ENCODE data around the gene EFHC2.
"Not testable (repeated sequence)": the region's sequence is repeated elsewhere in the genome, so short reads cannot be mapped to it uniquely, and the experiment has no call there.

The EFHC2 gene

DNA sequence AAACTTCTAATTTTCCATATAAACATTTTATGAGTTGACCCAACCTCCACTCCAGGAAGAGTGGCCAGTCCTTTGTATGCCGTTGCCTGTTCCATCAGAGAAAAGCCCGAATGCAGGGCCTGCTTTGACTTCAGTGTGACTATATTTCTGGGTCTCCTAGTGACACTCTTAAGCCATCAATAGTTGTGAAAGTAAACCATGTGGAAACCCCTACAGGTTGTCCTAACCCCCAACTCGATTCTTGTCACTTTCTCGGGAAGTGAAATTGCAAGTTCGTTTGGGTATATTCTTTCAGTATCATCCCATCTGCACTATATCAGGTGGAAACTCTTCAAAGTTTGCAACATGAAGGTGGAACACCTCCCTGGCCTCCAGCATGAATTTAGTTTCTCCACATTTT lies 52.8 kb downstream of the EFHC2 start:
- DNase-seq: no peak

DNA sequence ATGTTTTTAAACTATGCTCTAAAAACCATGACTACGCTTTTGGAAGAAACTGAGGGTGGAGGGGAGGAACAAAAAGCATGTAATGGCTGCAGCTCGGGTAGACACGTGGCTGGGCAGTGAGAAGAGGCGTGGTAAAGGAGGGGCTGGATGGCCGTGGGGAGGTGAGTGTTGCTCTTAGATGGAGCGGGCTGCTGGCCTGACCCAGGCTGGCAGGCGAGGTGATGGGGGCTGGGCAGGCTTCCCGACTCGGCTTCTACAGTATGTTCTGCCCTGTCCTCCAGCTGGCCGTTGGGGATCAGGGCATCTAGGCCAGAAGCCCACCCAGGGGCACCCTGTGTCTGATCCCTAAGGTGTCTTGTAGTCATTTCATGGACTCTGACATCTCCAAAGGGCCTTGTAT lies 60.7 kb downstream of the EFHC2 start:
- no peak for DNase-seq

DNA sequence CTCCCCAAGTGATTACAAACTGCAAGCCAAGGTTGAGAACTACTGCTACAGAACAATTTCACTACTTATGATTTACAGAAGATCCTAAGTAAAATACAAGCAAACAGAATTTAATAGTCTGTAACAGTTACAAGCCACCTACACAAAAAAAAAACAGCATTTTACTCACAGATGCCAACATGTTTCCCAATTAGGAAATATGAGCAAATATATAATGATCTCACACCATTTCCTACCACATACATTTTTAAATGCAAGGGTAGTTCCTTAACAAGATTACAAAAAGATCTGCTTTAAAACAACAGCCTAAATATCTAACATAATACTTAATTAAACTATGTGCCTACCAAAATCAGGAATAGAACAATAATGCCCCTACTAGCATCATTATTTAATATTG lies 63.4 kb downstream of the EFHC2 start:
- no peak for DNase-seq

DNA sequence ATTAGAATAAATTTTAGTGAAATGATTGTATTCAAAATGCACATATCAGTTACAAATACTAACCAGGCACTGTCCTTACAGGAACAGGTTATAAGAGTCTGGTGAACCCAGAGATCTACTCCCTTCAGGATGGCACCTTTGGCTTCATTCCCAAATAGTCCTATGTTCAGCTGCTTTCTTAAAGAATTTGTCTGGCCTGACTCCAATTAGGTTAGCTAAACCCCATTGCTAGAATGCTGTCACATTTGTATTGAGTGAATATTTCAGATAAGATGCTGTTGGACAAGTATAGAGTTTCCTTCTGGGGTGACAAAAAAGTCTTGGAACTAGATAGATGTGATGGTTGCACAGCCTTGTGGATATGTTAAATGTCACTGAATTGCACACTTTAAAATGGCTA lies 69.4 kb downstream of the EFHC2 start:
- DNase-seq: no peak

DNA sequence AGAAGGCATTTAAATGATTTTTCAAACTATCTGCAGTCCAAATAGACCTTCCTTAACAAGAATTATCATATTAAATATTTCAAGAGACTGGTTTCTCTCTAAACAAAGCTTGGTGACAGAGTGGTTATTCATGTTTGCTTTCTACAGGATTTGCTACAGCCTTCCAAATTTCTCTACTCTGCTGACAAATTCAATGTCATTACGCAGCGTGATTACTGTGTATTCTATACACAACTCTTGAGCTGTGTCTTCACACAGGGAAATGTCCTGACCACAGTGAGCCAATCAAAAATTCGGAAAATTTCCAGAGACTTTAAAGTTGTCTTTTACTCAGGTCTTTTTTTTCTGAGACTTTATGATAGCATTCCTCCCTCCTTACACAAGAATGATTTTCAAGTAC lies 75.6 kb downstream of the EFHC2 start:
- DNase-seq: no peak

DNA sequence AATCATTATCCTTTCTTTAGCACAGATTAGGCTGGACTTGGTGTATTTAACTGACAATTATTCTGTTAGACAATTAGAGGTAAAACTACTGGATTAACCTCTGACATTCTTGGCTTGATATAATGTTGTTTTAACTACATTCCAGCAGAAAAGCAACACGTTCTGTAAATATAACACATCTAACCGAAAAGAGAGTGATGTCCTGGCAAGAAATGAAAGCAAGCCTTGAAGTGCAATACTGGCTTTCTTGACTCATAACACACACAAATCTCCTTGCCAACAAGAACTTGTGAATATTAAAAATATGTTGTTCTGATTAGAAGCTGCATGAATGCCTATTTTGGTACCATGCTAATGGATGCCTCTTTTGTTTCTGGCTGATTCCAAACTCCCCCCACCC lies 76.4 kb downstream of the EFHC2 start:
- DNase-seq: no peak

DNA sequence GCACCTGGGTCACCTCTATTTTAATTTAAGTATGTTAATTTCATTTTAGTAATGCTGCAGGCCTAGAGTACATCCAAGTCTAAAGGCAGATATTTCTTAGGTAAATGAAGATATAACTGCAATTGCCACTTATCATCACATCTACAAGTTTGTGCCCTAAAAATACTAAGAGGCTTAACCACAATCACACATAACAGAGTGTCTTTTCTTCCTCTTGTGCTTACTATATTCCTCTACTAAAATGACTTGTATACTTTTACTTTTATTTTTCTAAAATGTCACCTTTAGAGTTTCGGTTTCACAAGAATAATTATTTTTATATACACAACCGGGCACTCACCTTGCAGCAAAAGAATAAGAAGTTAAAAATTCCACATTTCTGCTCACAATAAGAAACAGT lies 77.9 kb downstream of the EFHC2 start:
- no peak for DNase-seq

DNA sequence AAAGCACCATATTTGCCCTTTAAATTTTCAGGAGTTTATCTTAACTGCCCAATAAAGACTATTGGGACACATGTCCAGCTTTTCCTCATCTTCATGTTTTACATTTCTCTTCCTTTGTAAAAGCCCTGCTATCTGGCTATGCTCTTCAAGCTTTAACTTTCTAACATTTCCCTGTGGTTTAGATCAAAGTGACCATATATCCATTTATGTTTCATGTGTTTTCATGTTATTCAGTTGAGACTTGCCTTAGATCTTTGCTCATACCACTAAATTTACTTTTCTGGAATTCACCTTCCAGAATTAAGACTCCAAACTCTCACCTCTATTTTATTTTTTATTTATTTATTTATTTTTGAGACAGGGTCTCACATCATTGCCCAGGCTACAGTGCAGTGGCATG lies 78.5 kb downstream of the EFHC2 start:
- DNase-seq: no peak

DNA sequence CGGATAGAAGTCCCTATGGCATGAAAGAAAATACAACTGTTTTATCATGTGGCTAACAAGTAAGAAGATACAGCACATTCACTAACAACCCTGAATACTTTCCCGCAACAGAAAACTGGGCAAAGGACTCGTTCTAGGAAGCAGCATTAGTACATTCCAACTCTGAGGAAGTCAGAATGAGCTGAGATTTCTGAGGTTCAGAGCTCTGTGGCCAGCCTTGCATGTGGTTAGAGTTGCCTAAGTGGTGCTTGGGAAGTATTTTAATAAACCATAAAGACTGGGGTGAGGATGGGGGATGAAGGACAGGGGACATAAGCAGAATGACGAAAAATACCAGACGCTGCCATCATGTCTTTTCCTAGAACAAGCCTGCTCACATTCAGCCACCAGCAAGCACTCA lies 82.2 kb downstream of the EFHC2 start:
- DNase-seq: no peak

DNA sequence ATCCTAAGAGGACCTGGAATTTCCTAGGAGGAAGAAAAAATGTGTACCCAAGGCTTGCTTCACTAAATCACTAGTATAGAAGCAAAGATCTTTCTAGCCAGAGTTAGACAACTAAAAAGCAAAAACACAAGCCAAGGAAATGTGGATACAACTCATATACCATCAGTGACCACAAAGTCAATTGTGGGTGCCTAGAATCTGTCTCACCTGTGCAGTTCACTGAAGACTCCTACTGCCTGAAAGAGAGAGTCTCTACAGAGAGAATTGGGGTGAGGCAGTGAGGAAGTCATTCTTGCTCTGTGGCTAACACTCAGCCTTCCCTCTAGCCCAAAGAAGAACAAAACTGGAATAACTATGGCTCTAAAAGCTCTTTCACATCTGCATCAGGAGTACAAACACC lies 82.9 kb downstream of the EFHC2 start:
- DNase-seq: no peak

DNA sequence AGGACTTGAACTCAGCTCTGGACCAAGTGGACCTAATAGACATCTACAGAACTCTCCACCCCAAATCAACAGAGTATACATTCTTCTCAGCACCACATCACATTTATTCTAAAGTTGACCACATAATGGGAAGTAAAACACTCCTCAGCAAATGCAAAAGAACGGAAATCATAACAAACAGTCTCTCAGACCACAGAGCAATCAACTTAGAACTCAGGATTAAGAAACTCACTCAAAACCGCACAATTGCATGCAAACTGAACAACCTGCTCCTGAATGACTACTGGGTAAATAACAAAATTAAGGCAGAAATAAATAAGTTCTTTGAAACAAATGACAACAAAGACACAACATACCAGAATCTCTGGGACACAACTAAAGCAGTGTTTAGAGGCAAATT lies 87.7 kb downstream of the EFHC2 start:
- not testable (repeated sequence) for DNase-seq

DNA sequence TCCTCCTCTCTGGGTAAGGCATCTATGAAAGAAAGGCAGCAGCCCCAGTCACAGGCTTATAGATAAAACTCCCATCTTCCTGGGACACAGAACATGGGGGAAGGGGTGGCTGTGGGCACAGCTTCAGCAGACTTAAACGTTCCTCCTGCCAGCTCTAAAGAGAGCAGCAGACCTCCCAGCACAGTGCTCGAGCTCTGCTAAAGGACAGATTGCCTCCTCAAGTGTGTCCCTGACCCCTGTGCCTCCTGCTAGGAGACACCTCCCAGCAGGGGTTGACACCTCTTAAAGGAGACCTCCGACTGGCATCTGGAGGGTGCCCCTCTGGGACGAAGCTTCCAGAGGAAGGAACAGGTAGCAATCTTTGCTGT lies 89.9 kb downstream of the EFHC2 start:
- no peak for DNase-seq

DNA sequence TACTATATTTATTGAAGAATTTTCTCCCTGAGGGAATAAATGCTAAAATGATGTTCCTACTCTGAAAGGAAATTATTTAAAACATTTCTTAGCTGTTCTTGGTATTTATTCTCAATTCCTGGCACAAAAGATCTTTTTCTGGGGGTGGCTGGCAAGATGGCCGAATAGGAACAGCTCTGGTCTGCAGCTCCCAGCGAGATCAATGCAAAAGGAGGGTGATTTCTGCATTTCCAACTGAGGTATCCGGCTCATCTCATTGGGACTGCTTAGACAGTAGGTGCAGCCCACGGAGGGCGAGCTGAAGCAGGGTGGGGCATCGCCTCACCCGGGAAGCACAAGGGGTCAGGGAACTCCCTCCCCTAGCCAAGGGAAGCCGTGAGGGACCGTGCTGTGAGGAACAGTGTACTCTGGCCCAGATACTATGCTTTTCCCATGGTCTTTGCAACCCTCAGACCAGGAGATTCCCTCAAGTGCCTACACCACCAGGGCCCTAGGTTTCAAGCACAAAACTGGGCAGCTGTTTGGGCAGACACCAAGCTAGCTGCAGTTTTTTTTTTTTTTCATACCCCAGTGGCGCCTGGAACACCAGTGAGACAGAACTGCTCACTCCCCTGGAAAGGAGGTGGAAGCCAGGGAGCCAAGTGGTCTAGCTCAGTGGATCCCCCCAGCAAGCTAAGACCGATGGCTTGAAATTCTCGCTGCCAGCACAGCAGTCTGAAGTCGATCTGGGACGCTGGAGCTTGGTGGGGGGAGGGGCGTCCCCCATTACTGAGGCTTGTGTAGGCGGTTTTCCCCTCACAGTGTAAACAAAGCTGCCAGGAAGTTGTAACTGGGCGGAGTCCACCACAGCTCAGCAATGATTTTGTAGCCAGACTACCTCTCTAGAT lies 90.5 kb downstream of the EFHC2 start:
- DNase-seq: peak; percentile 83

DNA sequence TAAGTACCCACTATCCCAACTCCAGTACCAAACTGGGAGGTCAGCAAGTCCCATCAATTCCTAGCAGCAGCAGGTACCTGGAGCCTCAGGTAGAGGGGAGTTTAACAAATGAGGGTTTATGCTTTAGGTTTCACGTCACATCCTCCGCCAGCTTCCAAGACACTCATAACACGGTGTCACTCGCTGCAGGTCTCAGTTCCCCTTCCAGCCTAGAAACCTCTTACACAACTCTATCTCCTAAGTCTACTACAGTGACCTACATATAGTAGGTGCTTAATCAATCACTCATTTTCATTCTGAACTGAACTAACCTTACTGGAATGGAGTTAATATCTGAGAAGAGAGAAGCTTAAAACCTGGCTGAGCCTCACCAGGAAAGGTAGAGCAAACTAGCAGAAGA lies 96.0 kb downstream of the EFHC2 start:
- DNase-seq: no peak

DNA sequence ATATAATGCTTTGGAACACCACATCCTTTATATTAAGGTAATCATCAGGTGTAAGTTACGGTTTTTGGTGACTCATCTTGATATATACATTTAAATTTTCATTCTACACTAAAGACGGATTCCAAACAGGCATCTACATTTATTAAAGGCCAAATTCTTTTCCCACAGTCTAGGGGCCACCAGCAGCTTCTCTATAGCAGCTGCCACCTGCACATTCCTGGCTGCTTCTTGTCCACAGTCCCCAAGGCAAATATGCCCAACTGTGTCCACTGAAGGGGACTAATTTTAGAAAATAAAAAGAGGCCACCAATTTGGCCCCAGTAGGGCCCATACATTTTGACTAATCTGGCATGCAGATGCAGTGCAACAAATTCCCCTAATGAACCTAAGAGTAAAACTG lies 96.6 kb downstream of the EFHC2 start:
- no peak for DNase-seq

DNA sequence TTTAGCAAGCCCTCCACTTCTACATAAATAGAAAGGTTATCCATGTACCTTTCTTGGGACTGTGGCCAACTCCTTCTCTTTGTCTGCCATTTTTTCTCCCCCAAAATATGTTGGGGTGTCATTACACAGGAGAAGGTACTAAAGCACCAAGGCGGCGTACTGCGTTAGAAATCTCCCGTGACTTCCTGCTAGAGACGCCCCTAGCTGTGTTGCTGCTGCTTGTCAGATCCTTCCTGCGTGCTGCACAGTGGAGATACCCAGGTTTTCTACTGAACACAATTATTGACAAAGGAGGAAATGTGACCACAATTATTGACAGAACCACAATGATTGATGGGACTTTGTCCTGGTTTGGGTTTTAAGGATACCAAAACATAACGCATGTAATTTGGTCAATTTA lies 97.7 kb downstream of the EFHC2 start:
- peak; percentile 53 for DNase-seq

DNA sequence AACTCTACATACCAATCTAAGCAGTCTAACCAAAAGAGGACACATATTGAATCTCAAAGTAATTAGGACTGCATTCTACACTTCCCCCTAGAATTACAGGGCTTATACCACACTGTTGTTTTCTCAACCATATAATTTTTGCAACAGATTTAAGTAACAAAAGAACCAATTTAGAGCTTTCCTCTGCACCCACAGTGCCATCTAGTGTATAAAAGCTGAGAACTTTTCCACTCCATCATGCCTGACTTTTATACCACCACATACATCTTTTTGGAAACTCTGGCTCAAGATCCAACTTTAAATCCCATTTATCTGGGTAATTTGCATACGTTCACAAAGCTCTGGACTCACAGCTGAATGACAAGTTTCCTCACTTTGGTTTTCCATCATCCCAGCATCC lies 99.5 kb downstream of the EFHC2 start:
- DNase-seq: no peak

DNA sequence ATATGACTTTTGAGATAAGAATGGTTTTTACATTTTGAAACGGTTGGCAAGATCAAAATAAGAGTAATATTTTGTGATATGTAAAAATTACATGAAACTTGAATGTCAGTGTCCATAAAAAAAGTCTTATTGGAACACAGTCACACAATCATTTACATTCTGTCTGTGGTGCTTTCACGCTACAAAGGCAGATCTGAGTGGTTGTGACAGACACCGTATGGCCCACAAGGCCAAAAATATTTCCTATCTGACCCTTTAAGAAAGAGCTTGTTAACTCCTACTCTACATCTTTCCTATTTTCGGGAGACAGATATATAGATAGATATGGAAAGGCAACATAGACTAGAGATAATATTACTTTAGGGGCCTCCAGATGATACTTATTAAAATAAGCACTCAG lies 101.9 kb downstream of the EFHC2 start:
- no peak for DNase-seq

DNA sequence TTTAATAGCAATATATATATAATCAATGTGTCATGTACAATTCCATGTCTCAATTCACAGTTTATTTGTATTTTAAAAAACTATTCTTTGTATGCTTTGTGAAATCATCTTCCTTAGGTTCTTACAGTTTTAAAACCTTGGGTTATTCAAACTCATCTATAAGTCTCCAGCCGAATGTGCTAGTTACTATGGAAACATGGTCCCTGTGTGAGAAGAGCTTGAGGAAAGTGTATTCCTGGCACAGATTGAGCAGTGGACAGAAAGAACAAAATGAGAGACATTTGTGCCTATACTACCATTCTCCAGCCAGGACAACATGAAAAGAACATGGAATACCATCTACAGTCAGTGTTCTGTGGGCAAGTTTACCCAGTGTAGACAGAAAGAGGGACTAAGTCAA lies 103.4 kb downstream of the EFHC2 start:
- DNase-seq: no peak

DNA sequence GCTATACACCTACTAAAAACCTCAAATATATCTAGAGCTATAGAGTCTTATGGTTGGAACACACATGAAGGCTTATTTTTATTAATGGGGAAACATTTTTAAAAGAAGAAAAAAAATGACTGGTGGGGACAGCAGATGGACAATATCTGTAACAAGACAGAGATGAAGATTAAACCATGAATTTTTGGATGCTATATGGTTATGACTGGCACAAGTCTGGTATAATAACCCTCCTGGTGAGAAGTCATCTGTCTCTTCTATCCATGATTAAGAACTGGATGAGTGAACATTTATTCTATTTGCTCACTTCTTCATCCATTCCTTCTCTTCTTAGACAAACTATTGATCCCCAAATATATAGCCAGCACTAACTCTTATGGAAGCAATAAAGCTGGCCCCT lies 104.4 kb downstream of the EFHC2 start:
- DNase-seq: no peak

DNA sequence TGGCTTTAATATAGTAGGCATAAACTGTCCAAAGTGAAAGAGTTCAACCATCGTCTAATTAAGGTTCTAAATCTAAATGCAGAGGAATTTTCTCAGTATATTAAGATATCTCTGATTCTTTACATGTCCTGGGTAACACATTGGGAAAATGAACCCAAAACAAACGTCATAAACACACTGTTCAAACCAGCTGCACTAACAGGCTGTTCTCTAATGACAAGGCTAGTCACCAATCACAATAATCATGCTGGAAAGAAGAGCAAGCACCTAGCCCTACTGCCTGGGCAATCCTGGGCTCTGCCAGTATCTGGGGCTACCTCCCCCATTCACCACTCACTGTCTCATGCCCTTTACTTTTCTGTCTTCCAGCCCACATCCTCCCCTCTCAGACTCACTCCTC lies 107.9 kb downstream of the EFHC2 start:
- no peak for DNase-seq

DNA sequence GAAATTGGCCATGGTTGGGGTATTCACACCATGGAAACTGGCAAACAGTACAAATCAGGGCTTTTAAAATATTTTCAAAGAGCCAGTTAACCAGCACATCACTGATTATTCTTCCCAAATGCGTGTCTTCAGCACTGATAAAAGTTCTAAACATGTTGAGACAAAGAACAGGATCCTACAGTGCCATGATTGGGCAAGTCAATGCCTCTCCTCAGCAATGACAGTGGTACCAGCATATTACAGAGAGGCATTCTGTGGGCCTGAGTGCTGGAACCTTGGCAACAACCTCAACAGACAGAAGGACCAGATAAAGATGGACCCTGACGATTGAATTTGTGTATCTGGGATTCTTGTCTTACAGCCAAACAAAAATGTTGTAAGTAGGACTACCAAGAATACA lies 108.9 kb downstream of the EFHC2 start:
- no peak for DNase-seq

DNA sequence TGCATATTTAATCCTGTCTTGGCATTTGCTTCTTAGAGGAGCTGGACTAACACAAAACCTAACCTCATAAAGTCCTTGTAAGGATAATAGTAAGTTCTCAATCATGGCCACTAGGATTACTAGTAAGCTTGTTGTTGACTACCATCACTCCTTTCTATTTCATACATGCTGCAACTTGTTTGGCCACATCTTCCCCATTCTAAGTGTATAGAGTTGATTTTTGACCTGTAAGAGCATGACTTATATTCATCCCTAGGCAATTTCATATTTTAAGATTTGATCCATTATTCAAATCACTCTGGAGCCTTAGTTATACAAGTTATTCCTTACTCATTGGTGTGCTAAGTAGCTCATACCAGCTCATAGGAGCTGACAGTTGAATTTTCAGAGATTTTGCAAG lies 109.4 kb downstream of the EFHC2 start:
- no peak for DNase-seq

DNA sequence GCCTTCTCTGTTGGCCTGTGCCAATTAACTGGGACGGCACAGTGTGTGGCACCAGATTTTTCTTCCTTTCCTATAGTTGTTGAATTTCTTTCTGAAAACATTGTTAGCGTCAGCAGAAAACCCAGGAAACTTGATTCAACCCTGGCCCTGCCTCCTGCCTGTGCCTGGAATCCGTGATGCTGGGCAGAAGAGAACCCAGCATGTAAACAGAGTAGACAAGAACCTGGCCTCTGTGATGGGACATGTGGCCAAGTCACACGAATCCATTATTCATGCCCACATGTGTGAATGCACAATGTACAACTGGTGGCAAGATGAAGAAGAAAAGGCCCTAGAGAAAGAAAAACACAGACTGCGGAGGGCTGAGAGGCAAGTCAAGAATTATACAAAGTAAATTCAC lies 111.4 kb downstream of the EFHC2 start:
- DNase-seq: no peak

DNA sequence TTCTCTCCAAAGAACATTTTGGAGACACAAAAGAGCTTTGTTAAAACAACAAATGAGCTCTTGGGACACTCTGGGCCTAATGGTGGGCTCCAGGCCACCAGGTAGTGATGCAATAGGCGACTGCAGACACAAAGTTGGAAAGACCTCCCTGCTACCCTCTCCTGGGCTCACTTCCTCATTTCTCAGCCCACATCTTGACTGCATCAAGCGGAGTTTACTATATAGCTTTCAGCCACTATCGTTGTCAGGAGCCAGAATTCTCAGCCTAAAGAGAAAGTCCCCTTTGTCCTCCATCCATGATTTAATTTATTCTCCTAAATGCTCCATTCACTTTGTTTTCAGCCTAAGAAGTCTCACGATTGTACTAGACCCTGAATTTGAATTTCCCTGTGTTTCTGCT lies 114.9 kb downstream of the EFHC2 start:
- no peak for DNase-seq
